ENCODE results near the gene CNR2. TPM values are rescaled to one million over a fixed set of nuclear protein-coding genes. Genes with fewer than 3 reads are reported as not detected.

CNR2 gene
- total and polyA plus RNA-seq, 3 experiments from 2014 or later = 0.18 to 5.3 (median 0.20) TPM

- Mint-ChIP-seq H3K27ac (peak within 1 kb of the TSS; percentile 93 to 98 (median 96)), H3K4me3 (peak within 1 kb of the TSS; percentile 89 to 97 (median 93)), H3K9me3 (no peaks in the 10 kb centered on the region), H3K27me3 (no peaks in the 10 kb centered on the region), H3K36me3 (peaks cover 0 to 13% (median 5%) of the 10 kb centered on the region in 3 donors), H3K4me1 (peaks cover 23 to 24% (median 24%) of the 10 kb centered on the region in 3 donors)
- Histone ChIP-seq H3K27me3 (ENCODE audit: insufficient read depth, low read length, poor library complexity, severe bottlenecking) (no peaks in the 10 kb centered on the region), H3K27ac (ENCODE audit: low read depth, low read length) (peak within 1 kb of the TSS; percentile 96), H3K9me3 (ENCODE audit: low read length) (no peaks in the 10 kb centered on the region), H3K4me3 (ENCODE audit: low read length) (peak within 1 kb of the TSS; percentile 95), H3K4me1 (ENCODE audit: insufficient read depth, low read length) (peaks cover 12% of the 10 kb centered on the region), H3K36me3 (ENCODE audit: insufficient read depth, low read length) (no peaks in the 10 kb centered on the region)
- CTCF ChIA-PET = interaction anchor here (0.6 to 10.9 kb wide), 7 partner anchors 13 to 485 kb away, joined by 3 to 78 read pairs (median 4); no protein-coding TSS in a partner anchor
- POLR2A ChIA-PET = interaction anchor here (0.6 to 2.4 kb wide), 11 partner anchors 9 to 169 kb away, joined by 3 to 20 read pairs (median 5); partner anchors contain the start of genes GALE and PNRC2
- DNase-seq = peak; percentile 81 to 92 (median 85)
Observed at GRCh38 chr1:23825076-23825761, 87.9 kb downstream of the CNR2 start, which contains the start of gene HMGCL. HMGCL (minus strand) TSS chr1:23825429; CDS start chr1:23825415, 14 bp downstream.

- DNase-seq = no peak
- Mint-ChIP-seq H3K4me1 (peaks cover 23 to 24% (median 24%) of the 10 kb centered on the region in 3 donors), H3K27me3 (no peaks in the 10 kb centered on the region), H3K36me3 (peaks cover 0 to 16% (median 6%) of the 10 kb centered on the region in 3 donors), H3K9me3 (no peaks in the 10 kb centered on the region), H3K27ac (peak overlapping the region; percentile 93 to 98 (median 96)), H3K4me3 (peak overlapping the region; percentile 89 to 97 (median 93))
- H3K4me3 ChIP-seq (ENCODE audit: low read length) = peak overlapping the region; percentile 95
- H3K27me3 ChIP-seq (ENCODE audit: insufficient read depth, low read length, poor library complexity, severe bottlenecking) = no peaks in the 10 kb centered on the region
- POLR2A ChIA-PET = interaction anchor here (0.6 to 2.4 kb wide), 5 partner anchors 9 to 49 kb away, joined by 3 to 20 read pairs (median 12); partner anchors contain the start of gene GALE
- CTCF ChIA-PET = interaction anchor here (0.9 to 10.9 kb wide), 5 partner anchors 14 to 92 kb away, joined by 3 to 78 read pairs (median 4); no protein-coding TSS in a partner anchor
- peak overlapping the region; percentile 96 for H3K27ac ChIP-seq (ENCODE audit: low read depth, low read length)
- H3K9me3 ChIP-seq (ENCODE audit: low read length) = no peaks in the 10 kb centered on the region
- H3K4me1 ChIP-seq (ENCODE audit: insufficient read depth, low read length) = peaks cover 12% of the 10 kb centered on the region
- no peaks in the 10 kb centered on the region for H3K36me3 ChIP-seq (ENCODE audit: insufficient read depth, low read length)
Observed at GRCh38 chr1:23824711-23825075, 88.5 kb downstream of the CNR2 start.

DNA sequence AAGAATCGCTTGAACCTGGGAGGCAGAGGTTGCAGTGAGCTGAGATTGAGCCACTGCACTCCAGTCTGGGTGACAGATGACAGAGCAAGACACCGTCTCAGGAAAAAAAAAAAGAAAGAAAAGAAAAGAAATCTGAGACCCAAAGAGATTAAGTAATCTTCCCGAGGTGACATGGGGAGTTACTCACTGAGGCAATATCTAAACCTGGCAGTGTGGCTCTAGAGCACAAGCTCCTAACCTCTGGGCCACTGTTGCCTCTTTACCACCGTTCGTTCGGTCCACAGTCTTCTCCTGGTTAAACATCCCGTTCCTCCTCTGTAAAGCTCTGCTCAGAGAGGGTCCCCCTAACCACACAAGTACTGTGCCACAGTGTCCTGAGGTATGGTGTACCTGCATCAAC lies 89.4 kb downstream of the CNR2 start:
- no peaks in the 10 kb centered on the region for H3K27me3 Mint-ChIP-seq
- ChIA-PET POLR2A (interaction anchor here (2.4 kb wide), 1 partner anchor 13 kb away, joined by 13 read pairs; no protein-coding TSS in a partner anchor), CTCF (interaction anchor here (1.6 to 10.9 kb wide), 2 partner anchors 13 to 93 kb away, joined by 3 to 78 read pairs; no protein-coding TSS in a partner anchor)
- peak overlapping the region in 7 of 8 donors; percentile 51 to 98 (median 95) for H3K27ac Mint-ChIP-seq
- no peaks in the 10 kb centered on the region for H3K36me3 ChIP-seq (ENCODE audit: insufficient read depth, low read length)
- no peak overlapping the region for H3K27ac ChIP-seq (ENCODE audit: low read depth, low read length)
- no peaks in the 10 kb centered on the region for H3K9me3 Mint-ChIP-seq
- H3K4me1 Mint-ChIP-seq = peaks cover 23 to 24% (median 24%) of the 10 kb centered on the region in 3 donors
- peaks cover 12% of the 10 kb centered on the region for H3K4me1 ChIP-seq (ENCODE audit: insufficient read depth, low read length)
- H3K4me3 ChIP-seq (ENCODE audit: low read length) = no peak overlapping the region
- DNase-seq = no peak
- H3K36me3 Mint-ChIP-seq = peaks cover 0 to 19% (median 6%) of the 10 kb centered on the region in 3 donors
- no peaks in the 10 kb centered on the region for H3K27me3 ChIP-seq (ENCODE audit: insufficient read depth, low read length, poor library complexity, severe bottlenecking)
- H3K9me3 ChIP-seq (ENCODE audit: low read length) = no peaks in the 10 kb centered on the region
- peak overlapping the region in 6 of 7 donors; percentile 47 to 96 (median 84) for H3K4me3 Mint-ChIP-seq

Other genes with a start within 250 kb of the CNR2 start
- gene RPL11, start 221.6 kb downstream of the CNR2 start, total RNA-seq = 1,000 to 10,000 TPM; 1,242 to 1,292 TPM
- 1,119 TPM for gene RPL11, start 221.6 kb downstream of the CNR2 start, polyA plus RNA-seq
- 10 to 100 TPM; 64.1 to 69.0 TPM for gene ELOA, start 169.9 kb downstream of the CNR2 start, total RNA-seq
- 32.3 TPM for gene ELOA, start 169.9 kb downstream of the CNR2 start, polyA plus RNA-seq
- 100 to 1,000 TPM; 105 TPM for gene PITHD1, start 134.9 kb downstream of the CNR2 start, total RNA-seq
- gene PITHD1, start 134.9 kb downstream of the CNR2 start, polyA plus RNA-seq = 68.5 TPM
- 100 to 1,000 TPM in 1 of 2 experiments, 10 to 100 TPM in 1; 99.9 to 100 TPM for gene LYPLA2, start 122.2 kb downstream of the CNR2 start, total RNA-seq
- gene LYPLA2, start 122.2 kb downstream of the CNR2 start, polyA plus RNA-seq = 109 TPM
- gene GALE, start 112.6 kb downstream of the CNR2 start, total RNA-seq = 10 to 100 TPM; 50.5 to 55.3 TPM
- 17.2 TPM for gene GALE, start 112.6 kb downstream of the CNR2 start, polyA plus RNA-seq
- 10 to 100 TPM; 24.7 to 25.3 TPM for gene HMGCL, start 87.9 kb downstream of the CNR2 start, total RNA-seq
- 28.0 TPM for gene HMGCL, start 87.9 kb downstream of the CNR2 start, polyA plus RNA-seq
- 10 to 100 TPM; 14.1 to 15.7 TPM for gene FUCA1, start 45.1 kb downstream of the CNR2 start, total RNA-seq
- 17.2 TPM for gene FUCA1, start 45.1 kb downstream of the CNR2 start, polyA plus RNA-seq
- gene PNRC2, start 46.5 kb upstream of the CNR2 start, total RNA-seq = 100 to 1,000 TPM; 149 to 157 TPM
- 123 TPM for gene PNRC2, start 46.5 kb upstream of the CNR2 start, polyA plus RNA-seq
- 100 to 1,000 TPM; 190 to 199 TPM for gene SRSF10, start 67.0 kb upstream of the CNR2 start, total RNA-seq
- gene SRSF10, start 67.0 kb upstream of the CNR2 start, polyA plus RNA-seq = 111 TPM
- not detected for gene MYOM3, start 198.8 kb upstream of the CNR2 start, total RNA-seq
- not detected for gene MYOM3, start 198.8 kb upstream of the CNR2 start, polyA plus RNA-seq
- gene IL22RA1, start 229.8 kb upstream of the CNR2 start, total RNA-seq = not detected
- not detected for gene IL22RA1, start 229.8 kb upstream of the CNR2 start, polyA plus RNA-seq

Data from CD8-positive, alpha-beta memory T cell (primary cell).